ENCODE measurements around the gene STX3. TPM values are rescaled to one million over a fixed set of nuclear protein-coding genes. Genes with fewer than 3 reads are reported as not detected.

STX3 gene
- total RNA-seq, 1 experiment from 2014 or later, result 20.4 TPM

GRCh38 chr11:59728154-59728553 is 27.0 kb upstream of the STX3 start (continued):
- no peak for TF ChIP-seq REST (IDR thresholded peaks at IDR 0.05; ENCODE audit: low read depth)
- TF ChIP-seq SP1 (IDR thresholded peaks at IDR 0.05; ENCODE audit: low read depth), result no peak
- no peak for TF ChIP-seq MAX (IDR thresholded peaks at IDR 0.05)
- no peak for TF ChIP-seq SIN3A (IDR thresholded peaks at IDR 0.05; ENCODE audit: low read depth)
- no peak for TF ChIP-seq ELF1 (IDR thresholded peaks at IDR 0.05; ENCODE audit: borderline replicate concordance, low read depth)
- TF ChIP-seq FOSL1 (IDR thresholded peaks at IDR 0.05; ENCODE audit: low read depth), result no peak
- no peak for TF ChIP-seq EGR1 (IDR thresholded peaks at IDR 0.05; ENCODE audit: low read depth)

GRCh38 chr11:59728913-59729312 is 26.3 kb upstream of the STX3 start:
- H3K79me2 ChIP-seq (ENCODE audit: insufficient read depth, low read length), result no peaks in the 10 kb centered on the region
- TF ChIP-seq SRF (IDR thresholded peaks at IDR 0.05; ENCODE audit: low read depth) (no peak), SIN3A (IDR thresholded peaks at IDR 0.05; ENCODE audit: low read depth) (no peak), REST (IDR thresholded peaks at IDR 0.05; ENCODE audit: low read depth) (no peak), ZFX (IDR thresholded peaks at IDR 0.05) (no peak), ATF3 (IDR thresholded peaks at IDR 0.05) (no peak), RAD21 (IDR thresholded peaks at IDR 0.05; ENCODE audit: low read depth) (no peak), FOSL1 (IDR thresholded peaks at IDR 0.05; ENCODE audit: low read depth) (no peak), JUND (IDR thresholded peaks at IDR 0.05) (no peak), POLR2A (IDR thresholded peaks at IDR 0.05; ENCODE audit: borderline replicate concordance, extremely low read depth, insufficient read depth, insufficient read length) (no peak)
- RAD21 ChIA-PET (ENCODE audit: low non-redundant PET in 1 of 2, low total read pairs in 2 of 2, uncharacterized antibody in 2 of 2, unreplicated experiment in 2 of 2), result no interaction called here
- H3K36me3 ChIP-seq (ENCODE audit: control insufficient read depth in 1 of 2, insufficient read depth in 2 of 2, low read length in 2 of 2), result no peaks in the 10 kb centered on the region
- POLR2A ChIA-PET, result no interaction called here
- no peaks in the 10 kb centered on the region for H3K9me2 ChIP-seq (ENCODE audit: insufficient read depth)
- intact Hi-C loops (cut with micrococcal nuclease), result no loop called here
- no peaks in the 10 kb centered on the region for H3K27me3 ChIP-seq (ENCODE audit: insufficient read depth, low read length)
- DNase-seq (ENCODE audit: low read depth, low spot score) (no peak), ATAC-seq (no peak)
- CTCF ChIA-PET, result no interaction called here
- BruUV-seq (replicated peaks), result no TSS peak
- H3K4me3 ChIP-seq (replicated peaks in 1 of 2; ENCODE audit: low read depth in 1 of 2, low read length in 2 of 2), result no peak overlapping the region
- H3K27ac ChIP-seq (ENCODE audit: low read depth, low read length), result no peak overlapping the region
- H2AFZ ChIP-seq (ENCODE audit: low read depth, low read length, poor library complexity, severe bottlenecking), result peak overlapping the region; percentile 78
- no peak overlapping the region for H3K4me2 ChIP-seq (ENCODE audit: low read length)
- no peaks in the 10 kb centered on the region for H3K9me3 ChIP-seq (ENCODE audit: control insufficient read depth in 1 of 2, insufficient read depth in 1 of 2, low read depth in 1 of 2, low read length in 2 of 2)
- H4K20me1 ChIP-seq (ENCODE audit: insufficient read depth), result no peaks in the 10 kb centered on the region
- H3K9ac ChIP-seq (ENCODE audit: low read length), result no peak overlapping the region
- peaks cover 0 to 8% of the 10 kb centered on the region in 2 experiments; a peak in 2 of 4 replicates for H3K4me1 ChIP-seq (ENCODE audit: control insufficient read depth in 1 of 2, insufficient read depth in 2 of 2, low read length in 2 of 2)
